Measurements from ENCODE around the gene MXRA8.

GRCh38 chr1:1314678-1315335, 43.5 kb downstream of the MXRA8 start:
- no peak for TF ChIP-seq CTCF (IDR thresholded peaks at IDR 0.05)
- no peak for TF ChIP-seq POLR2A (IDR thresholded peaks at IDR 0.05)

All from vagina (tissue), 2 donors.